Measurements from ENCODE around the gene CLSTN2.

- TF ChIP-seq EP300 (IDR thresholded peaks at IDR 0.05) = no peak
- no peak for TF ChIP-seq CTCF (IDR thresholded peaks at IDR 0.05)
- no peak for TF ChIP-seq POLR2A (IDR thresholded peaks at IDR 0.05)
These were observed 349.4 kb downstream of the CLSTN2 start for GRCh38 chr3:140284372-140284771.

Measured in tibial nerve (tissue), 4 donors.